ENCODE measurements around the gene OGDH. TPM values are rescaled to one million over a fixed set of nuclear protein-coding genes. Genes with fewer than 3 reads are reported as not detected.

OGDH gene
- total and polyA plus RNA-seq, 7 donors = 39.0 to 102 (median 74.4) TPM

DNA sequence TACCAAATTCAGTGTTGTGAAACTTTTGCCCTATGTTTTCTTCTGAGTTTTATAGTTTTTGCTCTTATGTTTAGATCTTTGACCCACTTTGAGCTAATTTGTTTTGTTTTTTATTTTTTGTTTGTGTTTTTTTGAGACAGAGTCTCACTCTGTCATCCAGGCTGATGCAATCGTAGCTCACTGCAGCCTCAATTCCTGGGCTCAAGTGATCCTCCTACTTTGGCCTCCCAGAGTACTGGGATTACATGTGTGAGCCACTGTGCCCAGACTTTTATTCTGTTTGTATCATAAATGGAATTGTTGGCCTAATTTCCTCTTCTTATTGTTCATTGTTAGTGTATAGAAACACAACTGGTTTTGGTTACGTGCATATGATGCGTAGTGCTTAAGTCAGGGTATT, 99.0 kb downstream of the OGDH start:
- peaks cover 30 to 85% (median 38%) of the 10 kb centered on the region in 4 donors for H3K36me3 ChIP-seq
- intact Hi-C loops (cut with DNase I) = no loop called here
- TF ChIP-seq, protein P1, sequence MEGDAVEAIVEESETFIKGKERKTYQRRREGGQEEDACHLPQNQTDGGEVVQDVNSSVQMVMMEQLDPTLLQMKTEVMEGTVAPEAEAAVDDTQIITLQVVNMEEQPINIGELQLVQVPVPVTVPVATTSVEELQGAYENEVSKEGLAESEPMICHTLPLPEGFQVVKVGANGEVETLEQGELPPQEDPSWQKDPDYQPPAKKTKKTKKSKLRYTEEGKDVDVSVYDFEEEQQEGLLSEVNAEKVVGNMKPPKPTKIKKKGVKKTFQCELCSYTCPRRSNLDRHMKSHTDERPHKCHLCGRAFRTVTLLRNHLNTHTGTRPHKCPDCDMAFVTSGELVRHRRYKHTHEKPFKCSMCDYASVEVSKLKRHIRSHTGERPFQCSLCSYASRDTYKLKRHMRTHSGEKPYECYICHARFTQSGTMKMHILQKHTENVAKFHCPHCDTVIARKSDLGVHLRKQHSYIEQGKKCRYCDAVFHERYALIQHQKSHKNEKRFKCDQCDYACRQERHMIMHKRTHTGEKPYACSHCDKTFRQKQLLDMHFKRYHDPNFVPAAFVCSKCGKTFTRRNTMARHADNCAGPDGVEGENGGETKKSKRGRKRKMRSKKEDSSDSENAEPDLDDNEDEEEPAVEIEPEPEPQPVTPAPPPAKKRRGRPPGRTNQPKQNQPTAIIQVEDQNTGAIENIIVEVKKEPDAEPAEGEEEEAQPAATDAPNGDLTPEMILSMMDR (IDR thresholded peaks at IDR 0.05) = no peak
- TF ChIP-seq POLR2AphosphoS5 (IDR thresholded peaks at IDR 0.05) = no peak
- TF ChIP-seq EP300 (IDR thresholded peaks at IDR 0.05) = no peak
- TF ChIP-seq POLR2A (IDR thresholded peaks at IDR 0.05) = no peak
- no peaks in the 10 kb centered on the region for H3K4me1 ChIP-seq
- WGBS, 2 donors = 96 to 98% methylated on average over 3 of the region's 3 CpGs
- no peaks in the 10 kb centered on the region for H3K27me3 ChIP-seq
- H3K27ac ChIP-seq = no peak overlapping the region
- H3K4me3 ChIP-seq = no peak overlapping the region
- no peak for DNase-seq
- no peaks in the 10 kb centered on the region for H3K9me3 ChIP-seq

DNA sequence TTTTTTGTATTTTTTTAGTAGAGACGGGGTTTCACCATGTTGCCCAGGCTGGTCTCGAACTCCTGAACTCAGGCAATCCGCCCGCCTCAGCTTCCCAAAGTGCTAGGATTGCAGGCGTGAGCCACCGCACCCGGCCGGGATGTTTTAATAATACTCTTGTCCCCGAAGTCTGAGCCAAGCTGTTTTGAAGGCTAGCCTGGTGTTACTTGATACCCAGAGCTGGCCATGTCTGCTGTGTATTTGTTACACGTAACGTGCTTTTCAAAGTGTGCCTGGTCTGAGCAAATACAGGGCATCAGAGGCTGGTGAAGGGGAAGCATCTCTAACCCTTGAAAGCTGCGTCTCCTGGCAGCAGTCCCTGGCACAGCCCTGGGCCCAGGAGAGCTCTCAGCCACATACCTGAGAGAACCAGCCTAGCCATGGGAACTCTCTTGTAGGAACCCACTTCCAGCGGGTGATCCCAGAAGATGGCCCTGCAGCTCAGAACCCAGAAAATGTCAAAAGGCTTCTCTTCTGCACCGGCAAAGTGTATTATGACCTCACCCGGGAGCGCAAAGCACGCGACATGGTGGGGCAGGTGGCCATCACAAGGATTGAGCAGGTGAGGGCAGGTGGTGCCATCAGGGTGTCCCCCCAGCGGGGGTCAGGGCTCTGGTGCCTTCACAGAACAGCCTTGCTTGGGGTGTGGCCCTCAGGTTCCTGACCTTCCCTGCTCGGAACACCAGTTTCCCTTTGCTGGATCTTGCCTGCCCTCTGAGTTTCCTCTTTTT, 100.5 kb downstream of the OGDH start:
- H3K27ac ChIP-seq = no peak overlapping the region
- DNase-seq = no peak
- WGBS, 2 donors = 92 to 95% methylated on average over 20 of the region's 20 CpGs
- H3K4me3 ChIP-seq = no peak overlapping the region
- intact Hi-C loops (cut with DNase I) = no loop called here
- H3K9me3 ChIP-seq = no peaks in the 10 kb centered on the region
- H3K4me1 ChIP-seq = no peaks in the 10 kb centered on the region
- no peaks in the 10 kb centered on the region for H3K27me3 ChIP-seq
- TF ChIP-seq, protein P1 (IDR thresholded peaks at IDR 0.05) = no peak
- TF ChIP-seq EP300 (IDR thresholded peaks at IDR 0.05) = no peak
- TF ChIP-seq POLR2AphosphoS5 (IDR thresholded peaks at IDR 0.05) = no peak
- no peak for TF ChIP-seq POLR2A (IDR thresholded peaks at IDR 0.05)
- peaks cover 17 to 69% (median 27%) of the 10 kb centered on the region in 4 donors for H3K36me3 ChIP-seq

- WGBS, 2 donors = 95 to 96% methylated on average over 21 of the region's 21 CpGs
- Histone ChIP-seq H3K4me1 (no peaks in the 10 kb centered on the region), H3K4me3 (no peak overlapping the region), H3K36me3 (peaks cover 17 to 63% (median 27%) of the 10 kb centered on the region in 4 donors), H3K27ac (no peak overlapping the region), H3K9me3 (no peaks in the 10 kb centered on the region), H3K27me3 (no peaks in the 10 kb centered on the region)
- intact Hi-C loops (cut with DNase I) = no loop called here
- DNase-seq = no peak
- no peak for TF ChIP-seq POLR2A (IDR thresholded peaks at IDR 0.05)
- no peak for TF ChIP-seq POLR2AphosphoS5 (IDR thresholded peaks at IDR 0.05)
Observed at GRCh38 chr7:44707558-44708230, 101.3 kb downstream of the OGDH start.

DNA sequence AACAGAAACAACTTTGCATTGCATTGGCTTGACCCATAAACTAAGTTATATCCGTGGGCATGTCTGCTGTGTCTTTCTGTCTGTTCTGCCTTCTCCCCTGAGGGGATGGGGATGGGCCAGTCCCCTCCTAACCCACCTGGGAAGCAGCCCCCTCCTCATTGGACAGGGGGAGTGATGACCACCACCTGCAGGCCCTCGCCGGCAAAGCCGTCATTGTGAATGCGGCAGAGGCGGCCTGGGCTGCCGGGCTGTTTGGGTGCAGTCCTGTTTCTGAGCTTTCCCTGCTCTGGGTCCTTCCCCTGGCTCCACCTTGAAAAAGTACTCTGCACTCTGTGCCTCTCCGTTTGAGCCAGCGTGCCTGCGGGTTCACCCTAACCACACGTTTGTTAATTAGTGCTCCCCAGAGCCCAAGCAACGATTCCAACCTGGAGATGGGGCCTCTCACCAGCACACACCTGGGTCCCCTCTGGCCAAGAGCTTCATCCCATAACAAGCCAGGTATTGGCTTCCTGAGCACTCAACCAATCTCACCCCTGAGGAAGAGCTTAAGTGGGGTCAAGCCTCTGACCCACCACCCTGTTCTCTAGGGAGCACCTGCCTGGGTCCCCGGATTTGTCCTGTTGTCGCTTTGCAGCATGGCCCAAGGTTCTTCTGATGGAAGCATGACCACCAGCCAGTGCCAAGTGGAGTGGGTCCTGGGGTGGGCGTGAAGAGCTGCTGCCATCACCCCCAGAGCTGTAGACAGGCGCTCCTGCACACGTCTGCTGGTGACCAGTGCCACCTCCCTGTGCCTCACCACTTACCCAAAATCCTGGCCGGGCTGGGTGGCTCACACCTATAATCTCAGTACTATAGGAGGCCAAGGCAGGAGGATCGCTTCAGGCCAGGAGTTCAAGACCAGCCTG, 102.8 kb downstream of the OGDH start:
- H3K27ac ChIP-seq = no peak overlapping the region
- no peaks in the 10 kb centered on the region for H3K27me3 ChIP-seq
- WGBS, 2 donors = 90% methylated on average over 19 of the region's 19 CpGs
- no peak overlapping the region for H3K4me3 ChIP-seq
- H3K36me3 ChIP-seq = peaks cover 17 to 47% (median 25%) of the 10 kb centered on the region in 4 donors
- peak; percentile 41 for DNase-seq
- no peaks in the 10 kb centered on the region for H3K4me1 ChIP-seq
- no peaks in the 10 kb centered on the region for H3K9me3 ChIP-seq
- no peak for TF ChIP-seq POLR2AphosphoS5 (IDR thresholded peaks at IDR 0.05)
- no peak for TF ChIP-seq POLR2A (IDR thresholded peaks at IDR 0.05)
- TF ChIP-seq EP300 (IDR thresholded peaks at IDR 0.05) = no peak
- TF ChIP-seq, protein P1 (IDR thresholded peaks at IDR 0.05) = no peak
- intact Hi-C loops (cut with DNase I) = no loop called here
